ENCODE data around the gene AGAP1.

AGAP1 gene

DNA sequence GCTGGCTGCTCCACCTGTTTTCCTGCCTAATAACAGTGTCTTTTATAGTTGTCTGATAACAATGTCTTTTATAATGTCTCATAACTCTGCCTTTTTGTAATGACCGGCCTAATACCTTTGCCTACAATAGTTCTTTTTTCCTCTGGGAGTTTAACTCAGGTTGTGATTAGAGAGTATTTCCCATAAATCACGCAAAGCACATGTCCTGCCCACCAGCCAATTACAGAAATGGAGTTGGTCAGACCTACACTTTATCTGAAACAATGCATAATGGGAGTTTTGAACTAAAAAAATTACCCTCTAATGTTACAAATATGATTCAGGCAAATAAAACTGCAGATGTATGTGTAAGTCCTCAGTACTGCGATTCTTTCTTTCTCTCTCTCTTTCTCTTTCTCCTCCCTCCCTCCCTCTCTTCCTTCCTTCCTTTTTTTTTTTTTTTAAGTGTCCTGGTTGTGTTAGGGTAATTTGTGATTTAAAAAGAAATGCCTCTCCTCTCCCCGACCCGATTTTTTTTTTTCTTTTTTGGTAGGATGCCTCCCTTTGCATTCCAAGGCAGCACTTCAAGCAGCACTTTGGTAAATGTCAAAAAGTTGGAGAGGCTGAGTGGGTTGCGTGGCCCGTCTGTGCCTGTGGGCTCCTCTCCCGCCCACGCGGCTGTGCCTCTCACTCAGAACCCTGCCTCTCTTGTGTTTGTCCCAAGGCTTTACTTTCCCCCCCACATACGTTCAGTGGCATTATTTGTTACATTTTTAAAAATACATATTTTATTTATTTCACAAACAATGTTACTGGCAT, 147.3 kb downstream of the AGAP1 start:
- no peak for DNase-seq
- no peak for TF ChIP-seq CTCF (IDR thresholded peaks at IDR 0.05; ENCODE audit: low read depth, low read length, missing control alignments)
- Histone ChIP-seq H3K36me3 (replicated peaks) (no peaks in the 10 kb centered on the region), H3K4me3 (ENCODE audit: low read depth, low read length) (no peak overlapping the region), H3K27me3 (replicated peaks) (no peaks in the 10 kb centered on the region), H3K27ac (no peak overlapping the region)
- in situ Hi-C loops (cut with HindIII; ENCODE audit: low pct_ligation_motif_present, low sequenced_read_pairs), result no loop called here

GRCh38 chr2:235641956-235642355, 148.1 kb downstream of the AGAP1 start:
- H3K36me3 ChIP-seq (replicated peaks), result no peaks in the 10 kb centered on the region
- H3K27ac ChIP-seq, result no peak overlapping the region
- DNase-seq, result no peak
- TF ChIP-seq CTCF (IDR thresholded peaks at IDR 0.05; ENCODE audit: low read depth, low read length, missing control alignments), result no peak
- in situ Hi-C loops (cut with HindIII; ENCODE audit: low pct_ligation_motif_present, low sequenced_read_pairs), result no loop called here
- no peak overlapping the region for H3K4me3 ChIP-seq (ENCODE audit: low read depth, low read length)
- H3K27me3 ChIP-seq (replicated peaks), result no peaks in the 10 kb centered on the region

DNA sequence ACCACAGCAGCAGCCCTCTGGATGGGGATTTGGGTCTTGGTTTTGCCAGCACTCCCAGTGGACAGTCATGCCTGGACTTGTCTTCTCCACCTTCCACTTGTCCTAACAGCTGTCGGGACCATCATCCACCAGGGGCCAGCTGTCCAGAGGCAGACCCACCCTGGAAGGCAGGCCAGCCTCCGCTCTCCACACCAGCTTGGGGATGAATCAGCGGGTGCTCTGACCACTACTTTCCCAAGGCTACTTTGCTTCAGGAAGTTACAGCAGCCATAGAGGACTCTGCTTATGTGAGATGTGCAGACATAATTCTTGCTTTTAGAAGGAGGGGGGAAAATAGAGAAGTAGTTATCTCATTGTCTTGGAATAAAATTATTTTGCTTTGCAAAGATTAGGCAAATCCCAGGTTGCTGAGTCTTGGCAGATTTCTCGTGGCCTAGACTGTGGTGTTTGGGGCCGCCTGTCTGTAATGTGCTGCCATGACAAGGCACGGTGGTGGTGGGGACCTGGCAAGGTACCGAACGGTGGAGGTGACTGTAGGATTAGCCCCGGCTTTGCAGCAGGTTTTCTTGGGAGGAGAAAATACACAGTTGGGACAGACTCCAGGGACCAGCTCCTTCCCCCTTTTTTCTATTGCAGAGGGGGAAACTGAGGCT, 148.7 kb downstream of the AGAP1 start:
- H3K36me3 ChIP-seq (replicated peaks), result no peaks in the 10 kb centered on the region
- no peaks in the 10 kb centered on the region for H3K27me3 ChIP-seq (replicated peaks)
- H3K4me3 ChIP-seq (ENCODE audit: low read depth, low read length), result no peak overlapping the region
- DNase-seq, result peak; percentile 60
- in situ Hi-C loops (cut with HindIII; ENCODE audit: low pct_ligation_motif_present, low sequenced_read_pairs), result no loop called here
- H3K27ac ChIP-seq, result no peak overlapping the region
- TF ChIP-seq CTCF (IDR thresholded peaks at IDR 0.05; ENCODE audit: low read depth, low read length, missing control alignments), result peak; percentile 51

GRCh38 chr2:235643680-235644511, 150.1 kb downstream of the AGAP1 start:
- no peaks in the 10 kb centered on the region for H3K36me3 ChIP-seq (replicated peaks)
- no peak for TF ChIP-seq CTCF (IDR thresholded peaks at IDR 0.05; ENCODE audit: low read depth, low read length, missing control alignments)
- in situ Hi-C loops (cut with HindIII; ENCODE audit: low pct_ligation_motif_present, low sequenced_read_pairs), result no loop called here
- no peak overlapping the region for H3K27ac ChIP-seq
- no peak for DNase-seq
- H3K4me3 ChIP-seq (ENCODE audit: low read depth, low read length), result no peak overlapping the region
- no peaks in the 10 kb centered on the region for H3K27me3 ChIP-seq (replicated peaks)

DNA sequence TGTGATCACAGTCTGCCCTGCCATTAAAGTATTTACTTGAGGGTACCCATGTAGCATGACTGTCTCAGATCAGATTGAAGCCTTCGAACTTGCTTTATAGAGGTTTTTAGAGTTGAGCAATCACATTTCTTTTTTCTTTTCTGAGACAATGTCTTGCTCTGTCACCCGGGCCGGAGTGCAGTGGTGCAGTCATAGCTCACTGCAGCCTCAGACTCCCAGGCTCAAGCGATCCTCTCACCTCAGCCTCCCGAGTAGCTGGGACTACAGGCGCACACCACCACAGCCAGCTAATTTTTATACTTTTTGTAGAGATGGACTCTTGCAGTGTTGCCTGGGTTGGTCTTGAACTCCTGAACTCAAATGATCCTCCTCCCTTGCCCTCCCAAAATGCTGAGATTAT, 153.4 kb downstream of the AGAP1 start:
- DNase-seq, result no peak
- Histone ChIP-seq H3K27ac (no peak overlapping the region), H3K4me3 (ENCODE audit: low read depth, low read length) (no peak overlapping the region), H3K27me3 (replicated peaks) (no peaks in the 10 kb centered on the region), H3K36me3 (replicated peaks) (no peaks in the 10 kb centered on the region)
- in situ Hi-C loops (cut with HindIII; ENCODE audit: low pct_ligation_motif_present, low sequenced_read_pairs), result no loop called here
- TF ChIP-seq CTCF (IDR thresholded peaks at IDR 0.05; ENCODE audit: low read depth, low read length, missing control alignments), result no peak

Measured in brain microvascular endothelial cell (primary cell).